Measurements from ENCODE around the gene CLEC20A. TPM values are rescaled to one million over a fixed set of nuclear protein-coding genes. Genes with fewer than 3 reads are reported as not detected.

CLEC20A gene
- total RNA-seq: not detected
- long read RNA-seq: 0 reads

- DNase-seq (no peak), ATAC-seq (no peak)
- intact Hi-C loops (cut with micrococcal nuclease): no loop called here
Observed at GRCh38 chr1:178496410-178497135, at the start of gene CLEC20A. TSS of gene CLEC20A (minus strand) at chr1:178496964. CDS start at chr1:178496939, 25 bp downstream.

GRCh38 chr1:178544531-178544930, 47.8 kb upstream of the CLEC20A start:
- ATAC-seq (no peak), DNase-seq (no peak)
- intact Hi-C loops (cut with micrococcal nuclease): no loop called here

- intact Hi-C loops (cut with micrococcal nuclease): no loop called here
- ATAC-seq (peak; percentile 11), DNase-seq (no peak)
Observed at GRCh38 chr1:178543290-178543607, 46.5 kb upstream of the CLEC20A start.

GRCh38 chr1:178542554-178543289, 46.0 kb upstream of the CLEC20A start:
- intact Hi-C loops (cut with micrococcal nuclease): no loop called here
- ATAC-seq (peak; percentile 93), DNase-seq (peak; percentile 94)

GRCh38 chr1:178541829-178542553, 45.2 kb upstream of the CLEC20A start:
- peak; percentile 71 for DNase-seq
- intact Hi-C loops (cut with micrococcal nuclease): no loop called here
- ATAC-seq: peak; percentile 63

GRCh38 chr1:178541379-178541778, 44.6 kb upstream of the CLEC20A start:
- intact Hi-C loops (cut with micrococcal nuclease): no loop called here
- DNase-seq (no peak), ATAC-seq (no peak)

GRCh38 chr1:178540646-178541045, 43.9 kb upstream of the CLEC20A start:
- ATAC-seq: no peak
- intact Hi-C loops (cut with micrococcal nuclease): no loop called here
- no peak for DNase-seq

GRCh38 chr1:178540204-178540603, 43.4 kb upstream of the CLEC20A start:
- intact Hi-C loops (cut with micrococcal nuclease): no loop called here
- DNase-seq (no peak), ATAC-seq (no peak)

- intact Hi-C loops (cut with micrococcal nuclease): loop anchor here (10.0 kb wide), 1 partner anchor 466 kb away; no protein-coding TSS in a partner anchor
- ATAC-seq (no peak), DNase-seq (peak; percentile 47)
Observed at GRCh38 chr1:178539291-178539690, 42.5 kb upstream of the CLEC20A start.

GRCh38 chr1:178538192-178538916, 41.6 kb upstream of the CLEC20A start:
- intact Hi-C loops (cut with micrococcal nuclease): loop anchor here (10.0 kb wide), 1 partner anchor 466 kb away; no protein-coding TSS in a partner anchor
- ATAC-seq (no peak), DNase-seq (peak; percentile 52)

GRCh38 chr1:178537382-178538090, 40.8 kb upstream of the CLEC20A start:
- ATAC-seq (no peak), DNase-seq (no peak)
- intact Hi-C loops (cut with micrococcal nuclease): loop anchor here (10.0 kb wide), 1 partner anchor 467 kb away; no protein-coding TSS in a partner anchor

GRCh38 chr1:178536844-178537371, 40.1 kb upstream of the CLEC20A start:
- intact Hi-C loops (cut with micrococcal nuclease): loop anchor here (10.0 kb wide), 1 partner anchor 468 kb away; no protein-coding TSS in a partner anchor
- peak; percentile 92 for ATAC-seq
- peak; percentile 74 for DNase-seq

GRCh38 chr1:178536329-178536728, 39.6 kb upstream of the CLEC20A start:
- DNase-seq: no peak
- peak; percentile 23 for ATAC-seq
- intact Hi-C loops (cut with micrococcal nuclease): loop anchor here (10.0 kb wide), 1 partner anchor 468 kb away; no protein-coding TSS in a partner anchor

- DNase-seq (no peak), ATAC-seq (no peak)
- intact Hi-C loops (cut with micrococcal nuclease): loop anchor here (10.0 kb wide), 1 partner anchor 470 kb away; no protein-coding TSS in a partner anchor
Observed at GRCh38 chr1:178534137-178534868, 37.5 kb upstream of the CLEC20A start.

- ATAC-seq: no peak
Observed at GRCh38 chr1:178533121-178533946, 36.6 kb upstream of the CLEC20A start.

GRCh38 chr1:178532392-178532791, 35.6 kb upstream of the CLEC20A start:
- DNase-seq: peak; percentile 91
- intact Hi-C loops (cut with micrococcal nuclease): loop anchor here (10.0 kb wide), 1 partner anchor 472 kb away; no protein-coding TSS in a partner anchor
- peak; percentile 46 for ATAC-seq

More at GRCh38 chr1:178533121-178533946, 36.6 kb upstream of the CLEC20A start:
- intact Hi-C loops (cut with micrococcal nuclease): loop anchor here (10.0 kb wide), 1 partner anchor 471 kb away; no protein-coding TSS in a partner anchor
- no peak for DNase-seq

Measured in left ventricle myocardium superior (tissue), 1 donor.